ENCODE measurements around the gene NCAM1.

DNA sequence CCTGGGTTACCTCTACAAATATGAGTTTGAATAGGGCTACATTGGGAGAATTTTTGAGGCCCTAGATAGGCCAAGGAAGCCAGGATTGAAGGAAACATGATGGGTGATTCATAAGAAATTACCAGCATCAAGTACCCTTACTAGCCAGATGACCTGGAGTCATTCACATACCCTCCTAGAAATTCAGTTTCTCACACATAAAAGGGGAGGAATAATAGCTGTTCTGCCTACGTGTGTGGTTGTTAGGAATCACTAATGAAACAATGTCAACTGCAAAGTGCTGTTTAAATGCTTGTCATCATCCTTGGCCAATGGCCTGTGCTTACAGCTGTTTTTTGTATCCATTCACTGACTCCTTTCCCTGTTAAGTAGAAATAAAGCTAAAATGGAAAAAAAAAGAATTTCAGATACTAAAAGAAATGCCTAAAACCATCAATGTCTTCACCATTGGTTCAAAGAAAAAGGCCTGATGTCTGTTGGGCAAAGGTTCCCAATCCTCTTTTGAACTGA lies 114.4 kb downstream of the NCAM1 start:
- TF ChIP-seq, protein P1, sequence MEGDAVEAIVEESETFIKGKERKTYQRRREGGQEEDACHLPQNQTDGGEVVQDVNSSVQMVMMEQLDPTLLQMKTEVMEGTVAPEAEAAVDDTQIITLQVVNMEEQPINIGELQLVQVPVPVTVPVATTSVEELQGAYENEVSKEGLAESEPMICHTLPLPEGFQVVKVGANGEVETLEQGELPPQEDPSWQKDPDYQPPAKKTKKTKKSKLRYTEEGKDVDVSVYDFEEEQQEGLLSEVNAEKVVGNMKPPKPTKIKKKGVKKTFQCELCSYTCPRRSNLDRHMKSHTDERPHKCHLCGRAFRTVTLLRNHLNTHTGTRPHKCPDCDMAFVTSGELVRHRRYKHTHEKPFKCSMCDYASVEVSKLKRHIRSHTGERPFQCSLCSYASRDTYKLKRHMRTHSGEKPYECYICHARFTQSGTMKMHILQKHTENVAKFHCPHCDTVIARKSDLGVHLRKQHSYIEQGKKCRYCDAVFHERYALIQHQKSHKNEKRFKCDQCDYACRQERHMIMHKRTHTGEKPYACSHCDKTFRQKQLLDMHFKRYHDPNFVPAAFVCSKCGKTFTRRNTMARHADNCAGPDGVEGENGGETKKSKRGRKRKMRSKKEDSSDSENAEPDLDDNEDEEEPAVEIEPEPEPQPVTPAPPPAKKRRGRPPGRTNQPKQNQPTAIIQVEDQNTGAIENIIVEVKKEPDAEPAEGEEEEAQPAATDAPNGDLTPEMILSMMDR (IDR thresholded peaks at IDR 0.05), result no peak
- no peak for TF ChIP-seq EP300 (IDR thresholded peaks at IDR 0.05)

Data from upper lobe of left lung (tissue), 4 donors.